ENCODE measurements around the gene NLRC5.

- TF ChIP-seq FOXM1 (IDR thresholded peaks at IDR 0.05; ENCODE audit: borderline replicate concordance) (no peak), SP1 (IDR thresholded peaks at IDR 0.05) (no peak), LEF1 (IDR thresholded peaks at IDR 0.05; ENCODE audit: borderline replicate concordance) (no peak), BHLHE40 (IDR thresholded peaks at IDR 0.05; ENCODE audit: borderline replicate concordance) (no peak), CTBP1 (IDR thresholded peaks at IDR 0.05; ENCODE audit: borderline replicate concordance) (no peak)
These were observed 17.7 kb upstream of the NLRC5 start for GRCh38 chr16:56971768-56972043.
